ENCODE data around the gene ADCYAP1R1.

ADCYAP1R1 gene

DNA sequence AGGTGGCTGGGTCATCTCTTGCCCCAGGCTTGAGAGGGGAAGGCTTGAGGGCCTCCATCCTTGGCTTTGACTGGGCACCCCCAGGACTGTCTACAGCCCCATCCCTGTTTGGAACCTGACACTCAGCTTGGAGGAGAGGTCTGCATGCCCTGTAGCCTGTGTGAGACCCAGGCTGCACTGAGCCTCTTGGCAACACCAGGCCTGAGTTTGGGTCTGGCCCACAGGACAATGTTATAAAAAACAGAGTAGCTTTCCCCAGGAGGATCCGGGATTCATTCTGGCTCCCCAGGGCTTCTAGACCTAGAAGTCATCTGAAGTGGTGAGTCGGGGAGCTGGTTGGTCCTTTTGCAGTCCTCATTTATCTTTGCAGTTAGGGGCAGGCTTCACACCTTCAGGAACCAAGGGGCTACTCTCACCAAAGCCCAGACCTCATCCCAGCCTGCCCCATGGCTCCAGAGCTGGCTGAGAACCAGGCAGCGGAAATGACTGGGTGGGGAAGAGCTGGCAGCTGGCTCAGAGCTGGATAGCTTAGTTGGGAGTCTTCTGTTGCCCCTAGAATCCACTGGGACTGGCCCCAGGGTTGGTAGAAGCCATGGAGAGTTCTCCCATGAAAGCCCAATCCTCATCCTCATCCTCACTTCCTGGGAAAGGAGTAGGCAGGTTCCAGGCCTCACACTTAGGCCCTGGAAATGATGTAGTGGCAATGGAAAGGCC, 68.8 kb downstream of the ADCYAP1R1 start:
- Histone ChIP-seq H2BK120ac (ENCODE audit: low read depth, low read length) (no peak overlapping the region), H2AFZ (ENCODE audit: low read length) (no peak overlapping the region), H3K36me3 (replicated peaks in 1 of 2; ENCODE audit: control insufficient read depth in 2 of 2, insufficient read depth in 2 of 2, low read length in 2 of 2) (no peaks in the 10 kb centered on the region), H3K4me3 (ENCODE audit: low read length in 2 of 2) (no peak overlapping the region), H3K4me1 (ENCODE audit: control insufficient read depth in 2 of 2, insufficient read depth in 1 of 2, low read depth in 1 of 2, low read length in 2 of 2) (no peaks in the 10 kb centered on the region), H2BK5ac (ENCODE audit: low read length) (no peak overlapping the region), H3K9me3 (replicated peaks in 1 of 2; ENCODE audit: control insufficient read depth in 2 of 2, insufficient read depth in 1 of 2, low read depth in 1 of 2, low read length in 2 of 2) (no peaks in the 10 kb centered on the region), H3K27ac (replicated peaks; ENCODE audit: low read length) (no peak overlapping the region), H4K8ac (ENCODE audit: low read depth, low read length) (no peak overlapping the region), H3K18ac (ENCODE audit: low read length) (peak overlapping the region; percentile 21), H3K23ac (ENCODE audit: low read depth, low read length, poor library complexity) (no peak overlapping the region), H3K4me2 (ENCODE audit: insufficient read depth, low read length, poor library complexity, severe bottlenecking) (no peak overlapping the region), H3K27me3 (ENCODE audit: control insufficient read depth in 3 of 3, insufficient read depth in 3 of 3, low read depth in 1 of 3, low read length in 3 of 3) (peaks cover 0 to 4% (median 0%) of the 10 kb centered on the region in 3 experiments), H3K9ac (ENCODE audit: low read depth, low read length, poor library complexity) (no peak overlapping the region), H2BK15ac (ENCODE audit: low read length) (no peak overlapping the region), H2BK12ac (ENCODE audit: low read length) (no peak overlapping the region), H3K14ac (ENCODE audit: low read length) (no peak overlapping the region), H2AK5ac (ENCODE audit: low read depth, low read length) (no peak overlapping the region), H4K91ac (ENCODE audit: low read depth, low read length, poor library complexity) (no peak overlapping the region), H3K79me1 (ENCODE audit: low read depth, low read length) (no peaks in the 10 kb centered on the region), H3K4ac (ENCODE audit: low read length) (no peak overlapping the region)
- DNase-seq (ENCODE audit: low spot score): no peak
- no CpG with 5 or more reads among the region's 3 CpGs for WGBS, 2 donors (ENCODE audit: extremely low coverage in 2 of 2, insufficient read length in 2 of 2, insufficient replicate concordance in 1 of 2)

DNA sequence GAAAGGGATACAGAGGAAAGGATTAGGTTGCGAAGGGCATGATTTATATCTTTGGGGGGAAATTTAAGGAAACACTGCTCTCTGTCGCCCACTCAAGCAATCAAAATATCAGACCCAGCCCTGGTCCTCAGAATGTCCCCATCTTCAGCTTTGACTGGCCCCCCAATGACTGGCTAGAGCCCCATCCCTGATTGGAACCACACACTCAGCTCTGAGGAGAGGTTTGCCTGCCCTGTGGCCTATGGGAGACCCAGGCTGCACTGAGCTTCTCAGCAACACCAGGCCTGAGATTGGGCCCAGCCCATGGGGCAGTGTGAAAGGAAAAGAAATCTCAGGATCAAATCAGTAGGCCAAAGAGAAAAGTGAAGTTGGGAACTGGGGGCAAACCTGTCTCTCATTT, 69.5 kb downstream of the ADCYAP1R1 start:
- Histone ChIP-seq H4K8ac (ENCODE audit: low read depth, low read length) (no peak overlapping the region), H4K91ac (ENCODE audit: low read depth, low read length, poor library complexity) (no peak overlapping the region), H2BK120ac (ENCODE audit: low read depth, low read length) (no peak overlapping the region), H2BK15ac (ENCODE audit: low read length) (no peak overlapping the region), H3K4me1 (ENCODE audit: control insufficient read depth in 2 of 2, insufficient read depth in 1 of 2, low read depth in 1 of 2, low read length in 2 of 2) (no peaks in the 10 kb centered on the region), H3K4me3 (ENCODE audit: low read length in 2 of 2) (no peak overlapping the region), H2BK5ac (ENCODE audit: low read length) (no peak overlapping the region), H3K4me2 (ENCODE audit: insufficient read depth, low read length, poor library complexity, severe bottlenecking) (no peak overlapping the region), H3K27me3 (ENCODE audit: control insufficient read depth in 3 of 3, insufficient read depth in 3 of 3, low read depth in 1 of 3, low read length in 3 of 3) (peaks cover 0 to 4% (median 0%) of the 10 kb centered on the region in 3 experiments), H2BK12ac (ENCODE audit: low read length) (no peak overlapping the region), H3K27ac (replicated peaks; ENCODE audit: low read length) (no peak overlapping the region), H3K4ac (ENCODE audit: low read length) (no peak overlapping the region), H3K36me3 (replicated peaks in 1 of 2; ENCODE audit: control insufficient read depth in 2 of 2, insufficient read depth in 2 of 2, low read length in 2 of 2) (no peaks in the 10 kb centered on the region), H3K9ac (ENCODE audit: low read depth, low read length, poor library complexity) (no peak overlapping the region), H3K9me3 (replicated peaks in 1 of 2; ENCODE audit: control insufficient read depth in 2 of 2, insufficient read depth in 1 of 2, low read depth in 1 of 2, low read length in 2 of 2) (no peaks in the 10 kb centered on the region), H3K14ac (ENCODE audit: low read length) (no peak overlapping the region), H2AK5ac (ENCODE audit: low read depth, low read length) (no peak overlapping the region), H3K18ac (ENCODE audit: low read length) (no peak overlapping the region), H3K79me1 (ENCODE audit: low read depth, low read length) (no peaks in the 10 kb centered on the region), H3K23ac (ENCODE audit: low read depth, low read length, poor library complexity) (no peak overlapping the region), H2AFZ (ENCODE audit: low read length) (no peak overlapping the region)
- DNase-seq (ENCODE audit: low spot score): no peak
- no CpG with 5 or more reads among the region's 2 CpGs for WGBS, 2 donors (ENCODE audit: extremely low coverage in 2 of 2, insufficient read length in 2 of 2, insufficient replicate concordance in 1 of 2)

DNA sequence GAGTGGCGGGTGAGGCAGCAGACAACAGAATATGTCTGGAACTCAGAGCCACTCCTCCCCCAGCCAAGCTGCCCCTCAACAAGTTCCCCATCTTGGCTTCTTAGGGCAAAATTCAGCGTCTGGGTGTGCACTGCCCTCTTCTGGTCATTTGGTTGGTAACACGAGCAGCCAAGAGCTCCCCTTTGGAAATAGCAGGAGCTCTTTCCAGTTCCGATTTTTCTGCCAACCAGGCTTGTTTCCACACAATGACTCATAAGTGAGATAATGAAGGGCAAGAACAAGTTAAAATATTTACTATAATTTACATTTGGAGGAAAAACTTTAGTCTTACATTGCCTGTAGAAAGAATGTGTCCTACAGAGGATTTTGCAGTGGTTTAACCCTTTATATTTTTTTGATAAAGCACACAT, 70.5 kb downstream of the ADCYAP1R1 start:
- Histone ChIP-seq H3K9me3 (replicated peaks in 1 of 2; ENCODE audit: control insufficient read depth in 2 of 2, insufficient read depth in 1 of 2, low read depth in 1 of 2, low read length in 2 of 2) (no peaks in the 10 kb centered on the region), H2AK5ac (ENCODE audit: low read depth, low read length) (no peak overlapping the region), H2BK12ac (ENCODE audit: low read length) (no peak overlapping the region), H3K27me3 (ENCODE audit: control insufficient read depth in 3 of 3, insufficient read depth in 3 of 3, low read depth in 1 of 3, low read length in 3 of 3) (peaks cover 0 to 4% (median 0%) of the 10 kb centered on the region in 3 experiments), H3K18ac (ENCODE audit: low read length) (no peak overlapping the region), H3K9ac (ENCODE audit: low read depth, low read length, poor library complexity) (no peak overlapping the region), H2AFZ (ENCODE audit: low read length) (no peak overlapping the region), H3K27ac (replicated peaks; ENCODE audit: low read length) (no peak overlapping the region), H4K91ac (ENCODE audit: low read depth, low read length, poor library complexity) (no peak overlapping the region), H3K79me1 (ENCODE audit: low read depth, low read length) (no peaks in the 10 kb centered on the region), H3K4me3 (ENCODE audit: low read length in 2 of 2) (no peak overlapping the region), H3K4ac (ENCODE audit: low read length) (no peak overlapping the region), H3K4me1 (ENCODE audit: control insufficient read depth in 2 of 2, insufficient read depth in 1 of 2, low read depth in 1 of 2, low read length in 2 of 2) (no peaks in the 10 kb centered on the region), H3K23ac (ENCODE audit: low read depth, low read length, poor library complexity) (no peak overlapping the region), H2BK15ac (ENCODE audit: low read length) (no peak overlapping the region), H3K14ac (ENCODE audit: low read length) (no peak overlapping the region), H4K8ac (ENCODE audit: low read depth, low read length) (no peak overlapping the region), H3K36me3 (replicated peaks in 1 of 2; ENCODE audit: control insufficient read depth in 2 of 2, insufficient read depth in 2 of 2, low read length in 2 of 2) (no peaks in the 10 kb centered on the region), H2BK5ac (ENCODE audit: low read length) (no peak overlapping the region), H3K4me2 (ENCODE audit: insufficient read depth, low read length, poor library complexity, severe bottlenecking) (no peak overlapping the region), H2BK120ac (ENCODE audit: low read depth, low read length) (no peak overlapping the region)
- no CpG with 5 or more reads among the region's 4 CpGs for WGBS, 2 donors (ENCODE audit: extremely low coverage in 2 of 2, insufficient read length in 2 of 2, insufficient replicate concordance in 1 of 2)
- DNase-seq (ENCODE audit: low spot score): peak; percentile 71

DNA sequence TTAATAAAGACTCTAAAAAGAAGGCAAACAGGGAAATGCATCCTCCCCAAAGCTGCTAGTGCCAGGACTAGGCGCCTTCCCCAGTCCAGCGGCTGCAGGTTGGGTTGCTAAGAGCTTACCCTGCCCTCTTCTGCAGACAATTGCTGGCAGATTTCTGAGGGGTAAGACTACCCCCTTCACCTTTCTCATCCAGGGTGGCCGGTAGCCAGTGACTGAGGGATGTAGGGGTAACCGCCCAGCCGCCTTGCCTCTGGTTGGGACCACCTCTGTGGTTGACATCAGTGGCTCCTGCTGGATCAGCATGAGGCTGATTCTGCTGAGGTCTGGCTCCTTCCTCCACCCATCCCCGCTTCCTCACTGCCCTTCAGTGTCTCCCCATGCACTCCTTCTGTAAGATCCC, 71.2 kb downstream of the ADCYAP1R1 start:
- Histone ChIP-seq H3K9ac (ENCODE audit: low read depth, low read length, poor library complexity) (no peak overlapping the region), H3K79me1 (ENCODE audit: low read depth, low read length) (no peaks in the 10 kb centered on the region), H2BK15ac (ENCODE audit: low read length) (no peak overlapping the region), H4K91ac (ENCODE audit: low read depth, low read length, poor library complexity) (no peak overlapping the region), H3K27me3 (ENCODE audit: control insufficient read depth in 3 of 3, insufficient read depth in 3 of 3, low read depth in 1 of 3, low read length in 3 of 3) (peaks cover 0 to 4% (median 0%) of the 10 kb centered on the region in 3 experiments), H3K4me3 (ENCODE audit: low read length in 2 of 2) (peak overlapping the region in 1 of 2 donors; percentile 40), H3K4me1 (ENCODE audit: control insufficient read depth in 2 of 2, insufficient read depth in 1 of 2, low read depth in 1 of 2, low read length in 2 of 2) (no peaks in the 10 kb centered on the region), H3K9me3 (replicated peaks in 1 of 2; ENCODE audit: control insufficient read depth in 2 of 2, insufficient read depth in 1 of 2, low read depth in 1 of 2, low read length in 2 of 2) (no peaks in the 10 kb centered on the region), H2AFZ (ENCODE audit: low read length) (no peak overlapping the region), H2BK5ac (ENCODE audit: low read length) (no peak overlapping the region), H3K4ac (ENCODE audit: low read length) (no peak overlapping the region), H3K23ac (ENCODE audit: low read depth, low read length, poor library complexity) (no peak overlapping the region), H3K4me2 (ENCODE audit: insufficient read depth, low read length, poor library complexity, severe bottlenecking) (no peak overlapping the region), H2BK12ac (ENCODE audit: low read length) (no peak overlapping the region), H2AK5ac (ENCODE audit: low read depth, low read length) (no peak overlapping the region), H3K18ac (ENCODE audit: low read length) (no peak overlapping the region), H3K14ac (ENCODE audit: low read length) (no peak overlapping the region), H4K8ac (ENCODE audit: low read depth, low read length) (no peak overlapping the region), H2BK120ac (ENCODE audit: low read depth, low read length) (no peak overlapping the region), H3K36me3 (replicated peaks in 1 of 2; ENCODE audit: control insufficient read depth in 2 of 2, insufficient read depth in 2 of 2, low read length in 2 of 2) (no peaks in the 10 kb centered on the region), H3K27ac (replicated peaks; ENCODE audit: low read length) (no peak overlapping the region)
- no CpG with 5 or more reads among the region's 6 CpGs for WGBS, 2 donors (ENCODE audit: extremely low coverage in 2 of 2, insufficient read length in 2 of 2, insufficient replicate concordance in 1 of 2)
- no peak for DNase-seq (ENCODE audit: low spot score)

Measured in neuronal stem cell (in vitro differentiated cells).